Hepatocyte (in vitro differentiated cells): ENCODE results near the gene PRSS56. TPM values are rescaled to one million over a fixed set of nuclear protein-coding genes. Genes with fewer than 3 reads are reported as not detected.

Experiments
- DNase-seq: peaks from one replicate; pipeline ENCODE4 v3.0.0-alpha.2; 2016; ENCODE audit warnings: low spot score
- H2AFZ ChIP-seq: fragments of 200-600 bp; sonication (generic); 2 replicates; pipeline ENCODE4 v1.6.0; 2016; ENCODE audit warnings: antibody characterized with exemption, mild to moderate bottlenecking
- H3K27ac ChIP-seq: fragments of 200-600 bp; sonication (generic); 2 replicates; pipeline ENCODE4 v1.5.1; 2016; ENCODE audit warnings: mild to moderate bottlenecking
- H3K27me3 ChIP-seq: fragments of 200-600 bp; sonication (generic); 2 replicates; pipeline ENCODE4 v1.6.1; 2016
- H3K36me3 ChIP-seq: fragments of 200-600 bp; sonication (generic); replicated peaks from 2 replicates; pipeline ENCODE4 v1.5.1; 2016; ENCODE audit warnings: low read depth; ENCODE audit not compliant: insufficient read depth
- H3K4me1 ChIP-seq: fragments of 200-600 bp; sonication (generic); 2 replicates; pipeline ENCODE4 v1.5.1; 2016; ENCODE audit warnings: mild to moderate bottlenecking, moderate library complexity; ENCODE audit not compliant: insufficient read depth
- H3K4me2 ChIP-seq: fragments of 200-600 bp; sonication (generic); 2 replicates; pipeline ENCODE4 v1.6.0; 2016
- H3K4me3 ChIP-seq: fragments of 200-600 bp; sonication (generic); 2 replicates; pipeline ENCODE4 v1.5.1; 2016; ENCODE audit warnings: mild to moderate bottlenecking
- H3K79me2 ChIP-seq: fragments of 200-600 bp; sonication (generic); 2 replicates; pipeline ENCODE4 v1.6.0; 2017; ENCODE audit warnings: mild to moderate bottlenecking
- H3K9me2 ChIP-seq: fragments of 200-600 bp; sonication (generic); replicated peaks from 2 replicates; pipeline ENCODE4 v1.6.0; 2017; ENCODE audit warnings: mild to moderate bottlenecking; ENCODE audit not compliant: insufficient read depth
- H3K9me3 ChIP-seq: fragments of 200-600 bp; sonication (generic); 2 replicates; pipeline ENCODE4 v1.5.1; 2016; ENCODE audit warnings: low read depth, mild to moderate bottlenecking
- H4K20me1 ChIP-seq: fragments of 200-600 bp; sonication (generic); 2 replicates; pipeline ENCODE4 v1.6.0; 2016; ENCODE audit warnings: mild to moderate bottlenecking; ENCODE audit not compliant: insufficient read depth, poor library complexity, severe bottlenecking
- EZH2 ChIP-seq: fragments of 200-600 bp; sonication (generic); IDR thresholded peaks from 2 replicates; pipeline ENCODE4 v1.6.1; 2016; ENCODE audit warnings: antibody characterized with exemption, mild to moderate bottlenecking, borderline replicate concordance
- EZH2phosphoT487 ChIP-seq: fragments of 200-600 bp; sonication (generic); IDR thresholded peaks from one replicate; pipeline ENCODE4 v1.6.1; 2018; ENCODE audit warnings: antibody characterized with exemption, mild to moderate bottlenecking, low read depth, moderate library complexity; ENCODE audit not compliant: unreplicated experiment, severe bottlenecking
- WGBS: methylation state at CpG from one replicate; pipeline ENCODE4 v1.1.6; 2016; ENCODE audit warnings: low lambda C conversion rate; ENCODE audit errors: missing lambda C conversion rate; 5-methylcytosine and 5-hydroxymethylcytosine counted together
- polyA plus RNA-seq: library from polyadenylated mRNA; unstranded; fragments of >200 nt; fragmentation: Nextera tagmentation; extraction: Ambion mirVana; gene quantifications from 2 replicates; pipeline ENCODE4 v1.2.1, GENCODE V29; 2016
- total RNA-seq: library from RNA; depleted of rRNA; stranded (reverse); fragments of >200 nt; gene quantifications from 2 replicates; pipeline ENCODE4 v1.2.3, GENCODE V29; 2014
- TF ChIP-seq, protein P1 (sequence below): fragments of 200-600 bp; sonication (generic); IDR thresholded peaks from 2 replicates; pipeline ENCODE4 v1.5.1; 2016; ENCODE audit warnings: antibody characterized with exemption, mild to moderate bottlenecking; ENCODE audit not compliant: poor library complexity

Gene PRSS56
- total and polyA plus RNA-seq, 2 experiments from 2014 or later, result not detected

DNA sequence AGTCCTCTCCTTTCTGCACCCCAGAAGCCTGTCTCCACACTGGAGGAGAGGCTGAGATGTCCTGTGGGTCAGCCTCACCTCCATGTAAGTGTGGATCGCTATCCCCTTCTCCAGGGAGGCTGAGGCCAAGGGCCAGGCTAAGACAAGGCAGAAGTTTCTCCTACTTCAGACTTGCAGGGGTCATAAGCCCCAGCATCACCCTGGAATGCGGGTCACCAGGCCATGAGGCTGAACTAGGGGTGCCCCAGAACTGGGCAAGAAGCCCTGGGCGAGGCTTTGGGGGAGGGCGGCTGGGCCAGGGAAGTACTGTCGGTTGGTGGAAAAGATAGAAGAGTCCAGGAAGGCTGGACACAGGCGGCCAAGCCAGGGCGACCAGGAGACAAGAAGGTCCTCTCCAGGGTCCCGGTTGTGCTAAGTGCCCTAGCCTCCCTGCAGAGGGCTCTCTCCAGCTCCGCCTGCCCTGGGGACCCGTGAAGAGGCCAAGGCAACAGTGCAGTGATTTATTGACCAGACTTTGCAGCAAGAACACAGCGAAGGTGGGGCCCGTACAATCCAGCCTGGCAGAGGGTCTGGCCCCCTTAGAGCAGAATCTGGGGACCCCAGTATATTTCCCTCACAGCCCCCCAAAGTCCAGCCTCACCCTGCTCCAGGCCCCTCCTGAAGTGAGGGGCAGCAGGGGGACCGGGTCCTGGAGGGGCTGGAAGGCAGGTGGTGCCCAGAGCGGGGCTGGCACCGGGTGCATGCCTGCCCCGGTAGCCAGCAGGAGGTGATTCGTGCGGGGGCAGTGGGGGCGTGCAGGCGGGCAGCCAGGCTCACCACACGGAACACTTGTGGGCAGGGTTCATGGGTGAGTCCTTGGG is 40.6 kb upstream of the PRSS56 start:
- Histone ChIP-seq H3K27ac (no peak overlapping the region), H3K9me2 (no peaks in the 10 kb centered on the region), H4K20me1 (no peaks in the 10 kb centered on the region), H3K79me2 (no peaks in the 10 kb centered on the region), H2AFZ (no peak overlapping the region), H3K27me3 (peaks cover 20% of the 10 kb centered on the region), H3K9me3 (no peaks in the 10 kb centered on the region), H3K4me1 (no peaks in the 10 kb centered on the region), H3K36me3 (no peaks in the 10 kb centered on the region), H3K4me2 (no peak overlapping the region), H3K4me3 (no peak overlapping the region)
- TF ChIP-seq, protein P1, sequence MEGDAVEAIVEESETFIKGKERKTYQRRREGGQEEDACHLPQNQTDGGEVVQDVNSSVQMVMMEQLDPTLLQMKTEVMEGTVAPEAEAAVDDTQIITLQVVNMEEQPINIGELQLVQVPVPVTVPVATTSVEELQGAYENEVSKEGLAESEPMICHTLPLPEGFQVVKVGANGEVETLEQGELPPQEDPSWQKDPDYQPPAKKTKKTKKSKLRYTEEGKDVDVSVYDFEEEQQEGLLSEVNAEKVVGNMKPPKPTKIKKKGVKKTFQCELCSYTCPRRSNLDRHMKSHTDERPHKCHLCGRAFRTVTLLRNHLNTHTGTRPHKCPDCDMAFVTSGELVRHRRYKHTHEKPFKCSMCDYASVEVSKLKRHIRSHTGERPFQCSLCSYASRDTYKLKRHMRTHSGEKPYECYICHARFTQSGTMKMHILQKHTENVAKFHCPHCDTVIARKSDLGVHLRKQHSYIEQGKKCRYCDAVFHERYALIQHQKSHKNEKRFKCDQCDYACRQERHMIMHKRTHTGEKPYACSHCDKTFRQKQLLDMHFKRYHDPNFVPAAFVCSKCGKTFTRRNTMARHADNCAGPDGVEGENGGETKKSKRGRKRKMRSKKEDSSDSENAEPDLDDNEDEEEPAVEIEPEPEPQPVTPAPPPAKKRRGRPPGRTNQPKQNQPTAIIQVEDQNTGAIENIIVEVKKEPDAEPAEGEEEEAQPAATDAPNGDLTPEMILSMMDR, result no peak
- TF ChIP-seq EZH2phosphoT487, result no peak
- no peak for TF ChIP-seq EZH2
- DNase-seq, result no peak
- WGBS, result 82% methylated on average over 21 of the region's 21 CpGs

DNA sequence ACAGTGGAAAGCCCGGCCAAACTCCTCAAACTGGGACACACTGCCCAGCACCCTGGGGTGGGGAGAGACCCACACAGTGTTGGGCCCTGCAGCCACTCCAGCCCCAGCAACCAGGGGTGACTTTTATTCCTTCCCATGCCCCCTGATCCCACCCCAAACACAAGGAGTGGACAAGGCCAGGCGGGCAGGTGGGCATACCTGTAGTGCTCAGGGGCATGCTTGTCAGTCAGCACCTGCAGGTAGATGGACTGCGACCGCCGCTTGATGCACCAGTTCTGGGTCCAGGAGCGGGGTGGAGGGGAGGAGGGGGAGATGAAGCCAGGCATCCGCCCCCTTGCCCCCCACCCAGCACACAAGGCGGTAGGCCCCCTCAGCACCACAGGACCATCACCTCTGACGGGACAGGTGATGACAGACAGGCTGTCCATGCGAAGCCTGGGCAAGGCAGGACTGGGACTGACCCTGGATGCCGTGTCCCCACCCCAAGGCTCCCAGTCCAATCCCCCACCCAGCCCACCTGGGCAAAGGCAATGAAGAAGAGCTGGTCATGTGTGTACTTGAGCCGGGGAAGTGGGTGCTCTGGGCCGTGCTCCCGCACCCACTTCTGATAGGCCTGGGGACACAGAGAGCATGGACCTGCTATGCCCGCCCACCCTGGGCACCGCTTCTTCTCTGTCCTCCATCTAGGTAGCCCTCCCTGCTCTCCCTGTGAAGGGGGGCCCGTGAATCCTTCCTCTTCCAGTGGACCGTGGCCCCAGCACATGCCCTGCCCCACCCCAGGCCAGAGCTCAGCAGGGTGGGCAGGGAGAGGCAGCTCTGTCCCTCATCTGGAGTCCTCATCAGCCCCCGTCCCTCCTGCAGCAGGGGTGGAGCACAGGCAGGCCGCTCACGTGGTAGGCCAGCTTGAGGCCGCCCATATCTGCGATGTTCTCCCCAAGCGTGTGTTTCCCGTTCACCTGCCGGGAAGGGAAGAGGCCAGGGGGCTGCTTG is 39.7 kb upstream of the PRSS56 start:
- Histone ChIP-seq H3K27me3 (peaks cover 23% of the 10 kb centered on the region), H3K36me3 (no peaks in the 10 kb centered on the region), H3K4me3 (no peak overlapping the region), H3K79me2 (no peaks in the 10 kb centered on the region), H3K4me1 (no peaks in the 10 kb centered on the region), H3K4me2 (no peak overlapping the region), H3K9me2 (no peaks in the 10 kb centered on the region), H3K27ac (no peak overlapping the region), H2AFZ (no peak overlapping the region), H3K9me3 (no peaks in the 10 kb centered on the region), H4K20me1 (no peaks in the 10 kb centered on the region)
- no peak for TF ChIP-seq EZH2phosphoT487
- TF ChIP-seq, protein P1, result no peak
- 86% methylated on average over 26 of the region's 26 CpGs for WGBS
- no peak for DNase-seq

DNA sequence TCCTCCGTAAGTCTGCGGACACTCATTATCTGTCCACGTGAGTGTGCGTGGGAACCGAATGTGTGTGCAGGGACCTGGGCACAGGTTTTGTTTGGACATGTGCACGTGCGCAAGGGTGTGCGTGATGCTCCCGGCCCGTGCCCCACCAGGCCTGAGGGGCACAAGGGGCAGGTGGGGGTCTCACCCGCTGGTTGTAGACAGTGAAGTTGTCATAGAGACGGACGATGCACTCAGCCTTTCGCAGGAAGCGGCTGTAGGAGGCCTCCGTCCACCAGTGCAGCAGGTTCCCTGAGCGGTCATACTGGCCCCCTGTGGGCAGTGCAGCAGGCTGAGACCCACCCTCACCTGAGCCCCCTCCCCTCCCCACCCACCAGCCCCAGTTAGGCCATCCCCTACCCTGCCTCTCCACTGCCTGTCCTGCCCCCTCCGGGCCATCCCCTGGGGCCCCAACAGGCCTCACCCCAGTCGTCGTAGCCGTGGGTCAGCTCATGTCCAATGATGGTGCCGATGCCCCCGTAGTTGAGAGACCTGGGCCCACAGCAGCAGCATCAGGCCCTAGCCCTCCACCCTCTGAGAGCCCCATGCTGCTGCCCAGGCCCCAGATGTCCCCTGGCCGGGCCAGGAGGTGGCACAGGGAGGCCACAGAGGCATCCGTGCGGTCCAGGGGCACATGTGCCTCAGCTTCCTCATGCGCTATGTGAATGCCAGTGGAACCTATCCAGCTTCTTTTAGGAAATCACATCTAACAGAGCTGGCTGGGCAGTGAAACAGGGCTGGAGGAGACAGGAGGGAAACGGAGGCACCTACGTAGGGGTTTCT is 38.7 kb upstream of the PRSS56 start:
- H3K36me3 ChIP-seq, result no peaks in the 10 kb centered on the region
- no peaks in the 10 kb centered on the region for H3K4me1 ChIP-seq
- no peak overlapping the region for H3K4me2 ChIP-seq
- H3K27ac ChIP-seq, result no peak overlapping the region
- TF ChIP-seq, protein P1, result no peak
- no peak for TF ChIP-seq EZH2
- no peak for TF ChIP-seq EZH2phosphoT487
- no peaks in the 10 kb centered on the region for H3K9me2 ChIP-seq
- no peaks in the 10 kb centered on the region for H4K20me1 ChIP-seq
- no peaks in the 10 kb centered on the region for H3K9me3 ChIP-seq
- no peaks in the 10 kb centered on the region for H3K79me2 ChIP-seq
- H2AFZ ChIP-seq, result no peak overlapping the region
- H3K4me3 ChIP-seq, result no peak overlapping the region
- DNase-seq, result no peak
- peaks cover 34% of the 10 kb centered on the region for H3K27me3 ChIP-seq
- 92% methylated on average over 29 of the region's 29 CpGs for WGBS
